Chondrocyte (in vitro differentiated cells): ENCODE results near the gene GSPT1. TPM values are rescaled to one million over a fixed set of nuclear protein-coding genes. Genes with fewer than 3 reads are reported as not detected.

Experiments used
- DNase-seq: peaks from one replicate; pipeline ENCODE4 v3.0.0; 2021; ENCODE audit warnings: mixed read lengths, low spot score
- H3K27ac Mint-ChIP-seq: one replicate; pipeline ENCODE4 v1.8.0; 2021; ENCODE audit warnings: mild to moderate bottlenecking, moderate library complexity, mixed read lengths; ENCODE audit not compliant: unreplicated experiment
- H3K27me3 Mint-ChIP-seq: 2 replicates; pipeline ENCODE4 v1.8.0; 2021; ENCODE audit warnings: low read depth, mixed read lengths
- H3K36me3 Mint-ChIP-seq: 2 replicates; pipeline ENCODE4 v1.8.0; 2021; ENCODE audit warnings: low read depth, mixed read lengths
- H3K4me1 Mint-ChIP-seq: 2 replicates; pipeline ENCODE4 v1.8.0; 2021; ENCODE audit warnings: low read depth, mild to moderate bottlenecking, mixed read lengths
- H3K4me3 Mint-ChIP-seq: one replicate; pipeline ENCODE4 v1.8.0; 2021; ENCODE audit warnings: mild to moderate bottlenecking, moderate library complexity, mixed read lengths; ENCODE audit not compliant: unreplicated experiment
- H3K9me3 Mint-ChIP-seq: 2 replicates; pipeline ENCODE4 v1.8.0; 2021; ENCODE audit warnings: low read depth, mixed read lengths
- total RNA-seq: library from RNA; stranded (reverse); gene quantifications from 3 replicates; pipeline ENCODE4 v1.2.1, GENCODE V29; 2021
- TF ChIP-seq, protein P1 (sequence below): fragments of 200-600 bp; sonication (generic); IDR thresholded peaks from 2 replicates; pipeline ENCODE4 v1.5.0; 2021; ENCODE audit warnings: antibody characterized with exemption, mild to moderate bottlenecking, moderate library complexity

The GSPT1 gene
- total RNA-seq, 1 donor from 2014 or later, result 103 TPM

DNA sequence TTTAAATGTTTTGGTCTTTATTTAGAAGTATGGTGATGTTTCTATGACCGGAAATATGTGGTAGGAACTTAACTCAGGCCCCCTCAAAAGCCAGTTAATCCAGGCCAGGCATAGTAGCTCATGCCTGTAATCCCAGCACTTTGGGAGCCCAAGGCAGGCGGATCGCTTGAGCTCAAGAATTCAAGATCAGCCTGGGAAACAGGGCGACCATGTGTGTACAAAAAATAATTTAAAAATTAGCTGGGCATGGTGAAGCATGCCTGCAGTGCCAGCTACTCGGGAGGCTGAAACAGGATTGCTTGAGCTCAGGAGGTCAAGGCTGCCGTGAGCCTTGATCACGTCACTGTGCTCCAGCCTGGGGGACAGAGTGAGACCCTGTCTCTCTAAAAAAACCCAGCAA, 74.7 kb downstream of the GSPT1 start:
- H3K4me1 Mint-ChIP-seq, result peaks cover 14% of the 10 kb centered on the region
- TF ChIP-seq, protein P1, sequence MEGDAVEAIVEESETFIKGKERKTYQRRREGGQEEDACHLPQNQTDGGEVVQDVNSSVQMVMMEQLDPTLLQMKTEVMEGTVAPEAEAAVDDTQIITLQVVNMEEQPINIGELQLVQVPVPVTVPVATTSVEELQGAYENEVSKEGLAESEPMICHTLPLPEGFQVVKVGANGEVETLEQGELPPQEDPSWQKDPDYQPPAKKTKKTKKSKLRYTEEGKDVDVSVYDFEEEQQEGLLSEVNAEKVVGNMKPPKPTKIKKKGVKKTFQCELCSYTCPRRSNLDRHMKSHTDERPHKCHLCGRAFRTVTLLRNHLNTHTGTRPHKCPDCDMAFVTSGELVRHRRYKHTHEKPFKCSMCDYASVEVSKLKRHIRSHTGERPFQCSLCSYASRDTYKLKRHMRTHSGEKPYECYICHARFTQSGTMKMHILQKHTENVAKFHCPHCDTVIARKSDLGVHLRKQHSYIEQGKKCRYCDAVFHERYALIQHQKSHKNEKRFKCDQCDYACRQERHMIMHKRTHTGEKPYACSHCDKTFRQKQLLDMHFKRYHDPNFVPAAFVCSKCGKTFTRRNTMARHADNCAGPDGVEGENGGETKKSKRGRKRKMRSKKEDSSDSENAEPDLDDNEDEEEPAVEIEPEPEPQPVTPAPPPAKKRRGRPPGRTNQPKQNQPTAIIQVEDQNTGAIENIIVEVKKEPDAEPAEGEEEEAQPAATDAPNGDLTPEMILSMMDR, result no peak
- no peak overlapping the region for H3K4me3 Mint-ChIP-seq
- H3K9me3 Mint-ChIP-seq, result peaks cover 5% of the 10 kb centered on the region
- peaks cover 33% of the 10 kb centered on the region for H3K36me3 Mint-ChIP-seq
- no peak for DNase-seq
- H3K27me3 Mint-ChIP-seq, result no peaks in the 10 kb centered on the region
- H3K27ac Mint-ChIP-seq, result no peak overlapping the region

DNA sequence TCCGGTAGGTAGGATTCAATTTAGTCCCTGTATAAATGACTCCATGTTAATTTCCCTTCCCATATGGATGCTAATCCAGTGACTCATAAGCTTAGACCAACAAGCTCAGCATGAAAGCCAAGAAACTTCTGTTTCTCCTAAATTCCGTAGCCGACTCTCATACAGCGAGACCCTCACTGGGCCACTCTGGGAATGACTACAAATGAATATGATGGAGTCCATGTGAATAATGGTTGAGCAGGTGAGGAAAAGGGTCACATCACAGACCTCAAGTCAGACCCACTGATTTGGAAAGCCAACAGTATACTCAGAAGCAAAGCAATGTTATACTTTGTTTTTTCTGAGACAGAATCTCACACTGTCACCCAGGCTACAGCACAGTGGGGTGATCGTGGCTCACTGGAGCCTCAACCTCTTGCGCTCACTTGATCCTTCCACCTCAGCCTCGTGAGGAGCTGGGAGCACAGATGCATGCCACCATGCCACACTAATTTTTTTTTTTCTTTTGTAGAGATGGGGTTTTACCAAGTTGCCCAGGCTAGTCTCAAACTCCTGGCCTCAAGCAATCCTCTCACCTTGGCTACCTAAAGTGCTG, 79.0 kb downstream of the GSPT1 start:
- H3K4me1 Mint-ChIP-seq, result peaks cover 37% of the 10 kb centered on the region

DNA sequence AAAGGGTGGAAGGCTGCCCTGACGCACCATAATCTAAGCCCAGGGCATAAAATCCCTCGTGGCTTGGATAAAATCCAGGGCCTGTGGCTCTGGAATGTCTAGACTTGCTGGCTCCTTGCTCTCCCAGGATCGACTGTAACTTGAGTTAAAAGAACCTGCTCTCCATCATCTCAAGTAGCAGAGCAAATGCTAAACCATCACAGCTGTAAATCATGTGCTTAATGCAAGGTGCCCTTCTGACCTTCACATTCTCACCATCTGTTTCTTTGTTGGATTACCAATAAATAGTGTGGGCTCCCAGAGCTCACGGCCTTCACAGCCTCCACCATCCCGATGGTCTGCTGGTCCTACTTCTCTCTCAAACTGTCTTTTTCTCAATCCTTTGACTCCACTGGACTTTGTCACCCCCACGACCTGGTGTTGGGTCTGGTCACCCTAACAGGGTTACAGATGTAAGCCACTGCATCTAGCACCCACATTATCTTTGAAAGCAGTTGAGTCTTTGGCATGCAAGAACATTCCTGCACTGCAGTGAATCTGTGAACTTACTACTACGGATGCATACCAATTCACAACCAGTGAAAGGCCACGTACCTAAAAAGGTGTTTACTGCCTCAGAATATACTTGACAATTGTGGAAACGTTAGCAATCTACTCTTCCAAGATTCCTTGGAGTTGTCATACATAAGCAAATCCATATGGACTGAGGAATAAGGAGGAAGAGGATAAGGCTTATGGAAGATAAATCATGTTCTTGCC, 79.7 kb downstream of the GSPT1 start:
- peaks cover 37% of the 10 kb centered on the region for H3K4me1 Mint-ChIP-seq
- H3K9me3 Mint-ChIP-seq, result peaks cover 5% of the 10 kb centered on the region
- H3K27ac Mint-ChIP-seq, result peak overlapping the region; percentile 97
- DNase-seq, result peak; percentile 17
- H3K27me3 Mint-ChIP-seq, result no peaks in the 10 kb centered on the region
- TF ChIP-seq, protein P1, result no peak
- H3K4me3 Mint-ChIP-seq, result no peak overlapping the region
- peaks cover 19% of the 10 kb centered on the region for H3K36me3 Mint-ChIP-seq

More for the DNA sequence above, 79.0 kb downstream of the GSPT1 start:
- Mint-ChIP-seq H3K27ac (peak overlapping the region; percentile 97), H3K9me3 (peaks cover 5% of the 10 kb centered on the region), H3K4me3 (no peak overlapping the region), H3K27me3 (no peaks in the 10 kb centered on the region), H3K36me3 (peaks cover 23% of the 10 kb centered on the region)
- no peak for DNase-seq
- TF ChIP-seq, protein P1, result no peak

DNA sequence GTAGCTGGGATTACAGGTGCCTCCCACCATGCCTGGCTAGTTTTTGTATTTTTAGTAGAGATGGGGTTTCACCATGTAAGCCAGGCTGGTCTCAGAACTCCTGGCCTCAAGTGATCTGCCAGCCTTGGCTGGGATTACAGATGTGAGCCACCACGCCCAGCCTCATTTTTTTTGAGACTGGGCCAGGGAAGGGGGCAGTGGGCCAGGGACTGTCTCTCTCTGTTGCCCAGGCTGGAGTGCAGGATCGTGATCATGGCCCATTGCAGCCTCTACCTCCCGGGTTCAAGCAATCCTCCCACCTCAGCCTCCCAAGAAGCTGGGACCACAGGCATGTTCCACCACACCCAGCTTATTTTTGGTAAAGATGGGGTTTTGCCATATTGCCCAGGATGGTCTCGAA, 80.4 kb downstream of the GSPT1 start:
- Mint-ChIP-seq H3K4me1 (peaks cover 37% of the 10 kb centered on the region), H3K4me3 (no peak overlapping the region), H3K27me3 (no peaks in the 10 kb centered on the region), H3K36me3 (peaks cover 16% of the 10 kb centered on the region), H3K27ac (peak overlapping the region; percentile 97), H3K9me3 (peaks cover 5% of the 10 kb centered on the region)
- TF ChIP-seq, protein P1, result no peak
- peak; percentile 63 for DNase-seq

DNA sequence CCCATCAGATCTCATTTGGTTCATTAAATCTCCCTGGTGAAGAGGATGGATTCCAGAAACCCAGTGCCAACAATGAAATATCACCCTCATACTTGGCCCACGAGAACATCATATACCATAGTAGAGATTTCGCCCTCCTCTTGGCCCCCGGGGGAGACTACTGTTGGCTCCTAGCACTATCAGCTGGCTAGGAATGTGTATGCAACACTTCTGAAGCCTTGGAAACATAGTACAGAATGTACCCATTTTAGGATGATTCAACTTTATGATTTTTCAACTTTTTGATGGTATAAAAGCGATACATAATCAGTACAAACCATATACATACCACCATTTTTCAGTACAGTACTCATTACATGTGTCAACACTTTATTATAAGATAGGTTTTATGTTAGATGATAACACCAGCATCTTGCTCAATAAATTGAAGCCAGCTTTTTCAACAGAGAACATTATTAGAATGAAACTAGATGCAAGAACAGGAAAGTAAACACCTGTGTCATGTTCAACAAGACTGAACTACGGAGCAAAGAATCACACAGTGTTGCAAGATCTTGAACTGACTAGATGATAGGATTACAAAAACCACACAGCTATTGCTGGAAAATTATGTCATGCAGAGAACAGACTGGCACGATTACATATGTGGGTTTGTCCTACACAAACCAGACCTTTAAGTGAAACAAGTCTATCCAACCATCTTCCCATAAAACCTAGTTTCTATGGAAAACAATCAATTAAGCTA, 81.6 kb downstream of the GSPT1 start:
- Mint-ChIP-seq H3K27ac (peak overlapping the region; percentile 97), H3K27me3 (no peaks in the 10 kb centered on the region), H3K9me3 (peaks cover 5% of the 10 kb centered on the region), H3K4me3 (no peak overlapping the region), H3K36me3 (peaks cover 9% of the 10 kb centered on the region), H3K4me1 (peaks cover 37% of the 10 kb centered on the region)
- DNase-seq, result no peak
- TF ChIP-seq, protein P1, result no peak
